Adrenal gland (tissue), 5 donors: ENCODE results near the gene CAMKK1.
A peak's percentile ranks its signal among the peaks of the same experiment; 100 is the strongest.

ENCODE experiments used
- POLR2A ChIP-seq, 2 donors: fragments of 450-650 bp; IDR thresholded peaks; one replicate each; pipeline ENCODE4 v1.6.1; 2017; ENCODE audit warnings: antibody characterized with exemption in 2 of 2, mild to moderate bottlenecking in 2 of 2, moderate library complexity in 1 of 2
- TF ChIP-seq, protein P1 (sequence below), 6 experiments: fragments of 450-650 bp in 4 of 6; fragments of 200-600 bp in 2 of 6; sonication (generic) in 1 of 6; IDR thresholded peaks; 1 replicate in 5 of 6; 2 replicates in 1 of 6; pipeline versions ENCODE4 v1.5.1 to v1.8.0; 2016 to 2021; ENCODE audit warnings: antibody characterized with exemption in 6 of 6, mild to moderate bottlenecking in 2 of 6, moderate library complexity in 1 of 6
- donor health status: DM: no; HTN: no; CAD: no.

DNA sequence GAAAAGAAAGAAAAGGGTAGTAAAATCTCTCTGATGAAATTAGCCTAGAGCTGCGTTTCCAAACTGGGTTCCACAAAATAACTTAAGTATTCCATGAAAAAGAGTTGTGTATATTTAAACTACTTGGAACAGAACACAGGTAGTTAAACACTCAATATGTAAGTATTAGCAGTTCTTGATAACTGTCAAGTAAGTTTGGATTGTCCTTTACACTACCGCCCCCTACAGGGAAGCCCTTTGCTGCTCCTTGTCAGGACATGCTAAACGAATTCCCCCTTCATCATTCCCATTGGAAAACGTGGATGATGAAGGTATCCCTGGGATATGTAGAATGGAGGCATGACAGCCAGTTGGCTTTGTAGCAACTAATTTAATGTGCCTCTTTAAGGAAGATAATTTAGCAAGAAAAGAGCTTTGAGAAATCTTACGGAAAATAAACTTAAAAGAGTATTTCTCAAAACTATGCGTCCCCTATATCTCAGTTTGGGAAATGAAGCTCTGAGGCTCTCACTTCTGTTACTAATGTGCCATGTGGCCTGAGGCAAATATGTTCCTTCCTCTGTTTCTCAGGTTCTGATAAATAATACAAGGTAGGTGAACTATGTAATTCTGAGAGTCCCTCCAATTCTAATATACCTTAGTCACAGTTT lies 65.6 kb downstream of the CAMKK1 start:
- TF ChIP-seq POLR2A (IDR thresholded peaks at IDR 0.05) = no peak
- TF ChIP-seq, protein P1, sequence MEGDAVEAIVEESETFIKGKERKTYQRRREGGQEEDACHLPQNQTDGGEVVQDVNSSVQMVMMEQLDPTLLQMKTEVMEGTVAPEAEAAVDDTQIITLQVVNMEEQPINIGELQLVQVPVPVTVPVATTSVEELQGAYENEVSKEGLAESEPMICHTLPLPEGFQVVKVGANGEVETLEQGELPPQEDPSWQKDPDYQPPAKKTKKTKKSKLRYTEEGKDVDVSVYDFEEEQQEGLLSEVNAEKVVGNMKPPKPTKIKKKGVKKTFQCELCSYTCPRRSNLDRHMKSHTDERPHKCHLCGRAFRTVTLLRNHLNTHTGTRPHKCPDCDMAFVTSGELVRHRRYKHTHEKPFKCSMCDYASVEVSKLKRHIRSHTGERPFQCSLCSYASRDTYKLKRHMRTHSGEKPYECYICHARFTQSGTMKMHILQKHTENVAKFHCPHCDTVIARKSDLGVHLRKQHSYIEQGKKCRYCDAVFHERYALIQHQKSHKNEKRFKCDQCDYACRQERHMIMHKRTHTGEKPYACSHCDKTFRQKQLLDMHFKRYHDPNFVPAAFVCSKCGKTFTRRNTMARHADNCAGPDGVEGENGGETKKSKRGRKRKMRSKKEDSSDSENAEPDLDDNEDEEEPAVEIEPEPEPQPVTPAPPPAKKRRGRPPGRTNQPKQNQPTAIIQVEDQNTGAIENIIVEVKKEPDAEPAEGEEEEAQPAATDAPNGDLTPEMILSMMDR (IDR thresholded peaks at IDR 0.05) = peak; percentile 35 to 66 (median 58)
